Measurements from ENCODE around the gene AVPR1B. TPM values are rescaled to one million over a fixed set of nuclear protein-coding genes. Genes with fewer than 3 reads are reported as not detected.

Gene AVPR1B
- total RNA-seq, 1 experiment from 2014 or later, result not detected

- H3K36me3 Mint-ChIP-seq (ENCODE audit: insufficient read depth, unreplicated experiment), result no peaks in the 10 kb centered on the region
- H3K4me1 Mint-ChIP-seq (ENCODE audit: low read depth, unreplicated experiment), result no peaks in the 10 kb centered on the region
- no peak overlapping the region for H3K27ac Mint-ChIP-seq (ENCODE audit: unreplicated experiment)
- no peak overlapping the region for H3K4me3 Mint-ChIP-seq (ENCODE audit: low read depth, unreplicated experiment)
- CTCF ChIA-PET, result no interaction called here
- BruUV-seq (replicated peaks), result no TSS peak
- peaks cover 7% of the 10 kb centered on the region for H3K9me3 Mint-ChIP-seq (ENCODE audit: low read depth, unreplicated experiment)
- TF ChIP-seq CTCF (IDR thresholded peaks at IDR 0.05; ENCODE audit: unreplicated experiment), result no peak
- H3K27me3 Mint-ChIP-seq (ENCODE audit: unreplicated experiment), result peaks cover 25% of the 10 kb centered on the region
- intact Hi-C loops (cut with micrococcal nuclease; ENCODE audit: unreplicated experiment), result no loop called here
- DNase-seq, result no peak
These were observed 8.2 kb upstream of the AVPR1B start for GRCh38 chr1:206125346-206125745.

GRCh38 chr1:206122686-206123085 is 5.5 kb upstream of the AVPR1B start:
- no peak for DNase-seq
- H3K4me3 Mint-ChIP-seq (ENCODE audit: low read depth, unreplicated experiment), result no peak overlapping the region
- H3K36me3 Mint-ChIP-seq (ENCODE audit: insufficient read depth, unreplicated experiment), result no peaks in the 10 kb centered on the region
- H3K4me1 Mint-ChIP-seq (ENCODE audit: low read depth, unreplicated experiment), result peaks cover 4% of the 10 kb centered on the region
- H3K27me3 Mint-ChIP-seq (ENCODE audit: unreplicated experiment), result peaks cover 26% of the 10 kb centered on the region
- intact Hi-C loops (cut with micrococcal nuclease; ENCODE audit: unreplicated experiment), result no loop called here
- CTCF ChIA-PET, result no interaction called here
- no peak overlapping the region for H3K27ac Mint-ChIP-seq (ENCODE audit: unreplicated experiment)
- no peak for TF ChIP-seq CTCF (IDR thresholded peaks at IDR 0.05; ENCODE audit: unreplicated experiment)
- no TSS peak for BruUV-seq (replicated peaks)
- H3K9me3 Mint-ChIP-seq (ENCODE audit: low read depth, unreplicated experiment), result peaks cover 8% of the 10 kb centered on the region

- no peak for TF ChIP-seq CTCF (IDR thresholded peaks at IDR 0.05; ENCODE audit: unreplicated experiment)
- DNase-seq, result no peak
- intact Hi-C loops (cut with micrococcal nuclease; ENCODE audit: unreplicated experiment), result no loop called here
- H3K27ac Mint-ChIP-seq (ENCODE audit: unreplicated experiment), result no peak overlapping the region
- no TSS peak for BruUV-seq (replicated peaks)
- no peaks in the 10 kb centered on the region for H3K36me3 Mint-ChIP-seq (ENCODE audit: insufficient read depth, unreplicated experiment)
- CTCF ChIA-PET, result no interaction called here
- peaks cover 35% of the 10 kb centered on the region for H3K27me3 Mint-ChIP-seq (ENCODE audit: unreplicated experiment)
- H3K4me1 Mint-ChIP-seq (ENCODE audit: low read depth, unreplicated experiment), result peaks cover 17% of the 10 kb centered on the region
- H3K4me3 Mint-ChIP-seq (ENCODE audit: low read depth, unreplicated experiment), result no peak overlapping the region
- peaks cover 8% of the 10 kb centered on the region for H3K9me3 Mint-ChIP-seq (ENCODE audit: low read depth, unreplicated experiment)
These were observed 4.1 kb upstream of the AVPR1B start for GRCh38 chr1:206121269-206121668.

- BruUV-seq (replicated peaks), result no TSS peak
- TF ChIP-seq CTCF (IDR thresholded peaks at IDR 0.05; ENCODE audit: unreplicated experiment), result no peak
- Mint-ChIP-seq H3K9me3 (ENCODE audit: low read depth, unreplicated experiment) (peaks cover 8% of the 10 kb centered on the region), H3K4me3 (ENCODE audit: low read depth, unreplicated experiment) (no peak overlapping the region), H3K36me3 (ENCODE audit: insufficient read depth, unreplicated experiment) (no peaks in the 10 kb centered on the region), H3K27ac (ENCODE audit: unreplicated experiment) (no peak overlapping the region), H3K4me1 (ENCODE audit: low read depth, unreplicated experiment) (peaks cover 17% of the 10 kb centered on the region), H3K27me3 (ENCODE audit: unreplicated experiment) (peaks cover 37% of the 10 kb centered on the region)
- CTCF ChIA-PET, result interaction anchor here (0.6 kb wide), 1 partner anchor 350 kb away, joined by 3 read pairs; no protein-coding TSS in a partner anchor
- no peak for DNase-seq
- intact Hi-C loops (cut with micrococcal nuclease; ENCODE audit: unreplicated experiment), result no loop called here
These were observed 3.2 kb upstream of the AVPR1B start for GRCh38 chr1:206120406-206120805.

- BruUV-seq (replicated peaks), result no TSS peak
- TF ChIP-seq CTCF (IDR thresholded peaks at IDR 0.05; ENCODE audit: unreplicated experiment), result no peak
- H3K4me1 Mint-ChIP-seq (ENCODE audit: low read depth, unreplicated experiment), result peaks cover 45% of the 10 kb centered on the region
- H3K27ac Mint-ChIP-seq (ENCODE audit: unreplicated experiment), result peak overlapping the region; percentile 11
- no peaks in the 10 kb centered on the region for H3K36me3 Mint-ChIP-seq (ENCODE audit: insufficient read depth, unreplicated experiment)
- DNase-seq, result no peak
- peaks cover 37% of the 10 kb centered on the region for H3K27me3 Mint-ChIP-seq (ENCODE audit: unreplicated experiment)
- H3K4me3 Mint-ChIP-seq (ENCODE audit: low read depth, unreplicated experiment), result peak overlapping the region; percentile 57
- intact Hi-C loops (cut with micrococcal nuclease; ENCODE audit: unreplicated experiment), result no loop called here
- H3K9me3 Mint-ChIP-seq (ENCODE audit: low read depth, unreplicated experiment), result peaks cover 6% of the 10 kb centered on the region
- CTCF ChIA-PET, result interaction anchor here (1.0 kb wide), 1 partner anchor 10 kb away, joined by 4 read pairs; no protein-coding TSS in a partner anchor
These were observed 376 bp downstream of the AVPR1B start for GRCh38 chr1:206116873-206117150.
